GM19395 (cell line): ENCODE data around the gene CCDC86.

Source experiments
- ATAC-seq: cut with Tn5 transposase; IDR thresholded peaks from one replicate; pipeline ENCODE4 v1.9.1; 2021; ENCODE audit warnings: mild to moderate bottlenecking, moderate library complexity; ENCODE audit not compliant: unreplicated experiment

The CCDC86 gene

GRCh38 chr11:60830478-60831142 lies 11.3 kb upstream of the CCDC86 start:
- ATAC-seq = no peak

DNA sequence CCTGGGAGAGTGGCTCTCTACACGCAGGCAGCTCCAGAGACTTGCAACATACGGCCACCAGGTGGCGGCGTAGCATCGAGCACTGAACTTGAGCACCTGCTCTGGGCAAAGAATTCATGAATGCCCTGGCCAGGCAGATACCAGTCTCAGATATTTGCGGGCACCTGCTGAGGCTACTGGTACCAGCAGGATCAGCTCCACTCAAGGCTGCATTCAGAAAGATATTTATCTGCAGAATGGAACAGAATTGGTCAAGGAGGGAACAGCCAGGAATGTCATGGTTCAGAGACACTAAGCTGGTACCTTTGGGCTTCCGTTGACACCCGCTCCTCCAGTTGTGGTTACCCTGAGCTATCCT lies 10.8 kb upstream of the CCDC86 start:
- ATAC-seq = peak; percentile 75

- no peak for ATAC-seq
Observed at GRCh38 chr11:60831501-60832079, 10.3 kb upstream of the CCDC86 start.

DNA sequence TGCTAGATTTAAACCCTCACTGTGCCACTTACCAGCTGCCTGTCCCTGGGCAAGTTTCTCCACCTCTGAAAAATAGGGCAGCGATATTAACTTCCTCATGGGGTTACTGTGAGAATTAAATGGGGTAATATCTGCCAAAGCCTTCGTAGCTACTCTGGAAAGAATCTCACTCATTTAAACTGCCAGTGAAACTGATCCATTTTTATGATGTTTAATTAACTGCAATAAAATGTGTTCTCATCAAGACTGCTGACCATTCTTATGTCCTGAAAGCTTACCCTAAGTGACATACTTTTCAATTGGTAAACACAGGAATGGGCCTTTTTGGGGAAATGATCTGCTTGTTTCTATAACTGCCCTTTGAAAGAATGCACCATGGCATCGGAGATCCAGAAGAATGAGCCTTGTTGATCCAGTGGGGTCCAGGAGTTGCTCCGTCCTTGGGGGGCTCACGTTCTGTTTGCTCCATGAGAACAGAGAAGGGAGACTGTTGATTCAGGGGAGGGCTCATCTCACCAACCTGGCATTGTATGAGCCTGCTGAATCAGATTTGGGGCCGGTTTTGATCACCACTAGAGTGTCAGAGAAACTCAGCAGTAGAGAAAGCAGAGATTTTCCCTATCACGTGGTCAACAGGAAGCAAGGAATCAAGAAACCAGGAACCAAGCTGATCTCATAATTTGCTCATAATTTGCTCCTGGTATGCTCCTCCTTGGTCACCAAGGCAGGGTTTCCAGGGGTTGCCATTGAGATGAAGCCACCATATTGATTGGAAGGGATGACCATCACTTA lies 7.0 kb upstream of the CCDC86 start:
- ATAC-seq = no peak

- ATAC-seq = no peak
Observed at GRCh38 chr11:60835534-60835846, 6.4 kb upstream of the CCDC86 start.

DNA sequence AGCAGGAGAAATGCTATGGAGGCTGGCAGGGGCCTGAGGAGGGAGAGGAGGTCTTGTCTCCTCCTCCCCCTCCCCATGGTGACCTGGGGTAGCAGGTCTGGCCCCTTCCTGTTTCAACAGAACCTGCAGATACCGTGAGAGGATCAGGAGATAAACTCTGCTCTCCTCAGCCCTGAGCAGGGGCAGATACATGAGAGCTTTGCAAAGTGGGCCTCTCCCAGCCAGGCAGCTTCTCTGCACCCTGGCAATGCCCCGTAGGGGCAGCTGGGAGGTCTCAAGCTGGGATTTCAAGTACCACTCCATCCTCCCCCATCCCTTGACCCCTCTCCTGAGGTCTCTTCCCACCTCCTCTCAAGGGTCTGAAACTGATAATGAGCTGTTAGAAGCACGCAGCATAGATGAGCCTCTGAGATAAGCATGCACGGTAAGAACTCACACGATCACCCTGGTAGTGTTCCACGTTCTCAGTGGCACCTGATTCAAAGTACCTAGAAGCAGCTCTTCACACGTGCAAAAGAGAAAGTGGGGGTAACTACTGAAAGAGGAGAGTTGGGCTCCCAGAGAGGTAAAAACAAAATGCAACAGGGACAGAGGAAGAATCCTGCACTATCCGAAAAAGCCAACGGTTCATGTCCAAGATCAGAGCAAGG lies 4.9 kb upstream of the CCDC86 start:
- no peak for ATAC-seq

DNA sequence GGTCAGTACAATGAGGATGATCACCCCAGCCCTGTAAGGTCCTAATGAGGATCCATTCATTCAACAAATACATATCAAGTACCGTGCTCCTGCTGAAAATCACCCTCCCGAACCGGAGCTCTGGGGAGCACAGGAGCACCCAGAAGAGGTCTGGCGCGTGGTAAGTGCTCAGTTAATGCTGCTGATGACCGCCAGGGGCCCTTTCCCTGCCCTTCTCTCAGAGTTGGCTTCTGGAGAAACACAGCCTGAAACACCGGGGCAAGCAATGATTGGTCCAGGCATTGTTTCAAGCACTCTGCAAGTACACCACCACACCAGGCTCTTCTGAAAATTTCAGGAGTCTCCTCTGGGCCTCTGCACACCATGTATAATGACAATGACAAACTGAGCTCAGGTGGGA lies 3.8 kb upstream of the CCDC86 start:
- no peak for ATAC-seq

GRCh38 chr11:60840470-60841430 lies 1.2 kb upstream of the CCDC86 start:
- ATAC-seq = no peak

GRCh38 chr11:60842668-60843600 lies 1.0 kb downstream of the CCDC86 start:
- no peak for ATAC-seq

- no peak for ATAC-seq
Observed at GRCh38 chr11:60844045-60844869, 2.3 kb downstream of the CCDC86 start.

DNA sequence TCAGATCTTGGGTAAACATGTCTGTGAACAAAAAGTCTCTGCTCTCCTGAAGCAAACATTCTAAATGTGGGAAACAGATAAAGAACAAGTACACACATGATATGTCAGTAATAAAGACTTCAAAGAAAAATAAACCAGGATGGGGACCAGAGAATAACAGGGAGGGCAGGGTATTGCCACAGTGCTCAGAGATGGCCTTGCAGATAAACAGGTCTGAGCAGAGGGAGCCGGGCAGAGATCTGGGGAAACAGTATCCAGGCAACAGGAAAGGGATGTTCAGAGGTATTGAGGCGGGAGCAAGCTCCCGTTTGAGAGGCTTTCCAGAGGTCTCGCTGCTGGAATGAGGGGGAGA lies 2.9 kb downstream of the CCDC86 start:
- ATAC-seq = no peak

DNA sequence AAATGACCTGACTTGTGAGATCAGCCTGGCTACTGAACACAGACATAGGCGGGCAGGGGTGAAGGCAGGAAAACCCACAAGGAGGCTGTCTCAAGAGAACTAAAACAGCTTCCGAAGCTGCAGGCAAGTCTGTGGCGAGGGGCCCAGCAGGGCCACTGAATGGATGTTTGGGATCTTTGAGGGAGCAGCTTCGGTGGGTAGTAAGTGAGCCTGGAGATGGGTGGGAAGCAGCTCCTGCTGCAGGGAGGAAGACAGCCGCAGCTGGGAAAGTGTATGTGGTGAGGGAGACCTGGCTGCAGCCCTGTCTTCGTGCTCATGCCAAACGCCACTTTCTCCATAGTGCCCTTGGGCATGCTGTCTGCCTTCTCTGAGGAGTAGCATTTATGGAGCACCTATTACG lies 3.4 kb downstream of the CCDC86 start:
- ATAC-seq = no peak

DNA sequence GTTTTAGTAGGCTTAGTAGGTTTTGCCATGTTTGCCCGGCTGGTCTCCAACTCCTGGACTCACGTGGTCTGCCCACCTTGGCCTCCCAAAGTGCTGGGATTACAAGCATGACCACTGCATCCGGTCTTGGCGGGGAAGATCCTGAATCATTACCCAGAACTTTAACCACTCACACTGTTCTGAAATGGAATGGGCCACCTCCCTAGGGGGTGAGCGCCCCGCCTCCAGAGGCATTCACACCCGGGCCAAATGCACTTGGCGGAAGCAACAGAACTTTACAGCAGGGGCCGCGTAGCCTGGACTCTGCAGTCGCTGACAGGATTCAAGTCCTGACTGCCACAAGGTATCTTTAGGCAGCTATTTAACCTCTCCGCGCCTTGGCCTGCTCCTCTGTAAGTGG lies 5.4 kb downstream of the CCDC86 start:
- ATAC-seq = no peak

GRCh38 chr11:60847896-60848295 lies 6.0 kb downstream of the CCDC86 start:
- no peak for ATAC-seq

DNA sequence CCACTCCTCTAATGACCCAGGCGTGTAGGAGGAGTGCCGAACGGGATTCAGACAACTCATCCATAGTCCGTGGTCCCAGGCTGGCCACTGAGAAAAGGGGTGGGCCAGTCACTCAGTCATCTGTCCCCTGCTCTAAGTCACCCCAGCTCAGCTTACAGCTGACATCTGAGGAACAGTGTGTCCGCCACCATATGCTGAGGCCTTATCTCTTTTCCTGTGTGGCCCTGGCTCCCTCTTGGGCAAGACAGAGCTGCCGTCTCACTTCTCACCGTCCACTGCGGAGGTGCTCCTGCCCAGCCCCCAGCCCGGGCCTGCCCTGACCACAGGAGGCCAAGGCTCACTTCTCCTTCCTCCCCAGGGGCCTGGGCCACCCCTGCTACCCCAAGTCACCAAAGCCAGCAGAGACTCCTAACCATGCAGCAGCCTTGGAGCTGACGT lies 6.8 kb downstream of the CCDC86 start:
- no peak for ATAC-seq

DNA sequence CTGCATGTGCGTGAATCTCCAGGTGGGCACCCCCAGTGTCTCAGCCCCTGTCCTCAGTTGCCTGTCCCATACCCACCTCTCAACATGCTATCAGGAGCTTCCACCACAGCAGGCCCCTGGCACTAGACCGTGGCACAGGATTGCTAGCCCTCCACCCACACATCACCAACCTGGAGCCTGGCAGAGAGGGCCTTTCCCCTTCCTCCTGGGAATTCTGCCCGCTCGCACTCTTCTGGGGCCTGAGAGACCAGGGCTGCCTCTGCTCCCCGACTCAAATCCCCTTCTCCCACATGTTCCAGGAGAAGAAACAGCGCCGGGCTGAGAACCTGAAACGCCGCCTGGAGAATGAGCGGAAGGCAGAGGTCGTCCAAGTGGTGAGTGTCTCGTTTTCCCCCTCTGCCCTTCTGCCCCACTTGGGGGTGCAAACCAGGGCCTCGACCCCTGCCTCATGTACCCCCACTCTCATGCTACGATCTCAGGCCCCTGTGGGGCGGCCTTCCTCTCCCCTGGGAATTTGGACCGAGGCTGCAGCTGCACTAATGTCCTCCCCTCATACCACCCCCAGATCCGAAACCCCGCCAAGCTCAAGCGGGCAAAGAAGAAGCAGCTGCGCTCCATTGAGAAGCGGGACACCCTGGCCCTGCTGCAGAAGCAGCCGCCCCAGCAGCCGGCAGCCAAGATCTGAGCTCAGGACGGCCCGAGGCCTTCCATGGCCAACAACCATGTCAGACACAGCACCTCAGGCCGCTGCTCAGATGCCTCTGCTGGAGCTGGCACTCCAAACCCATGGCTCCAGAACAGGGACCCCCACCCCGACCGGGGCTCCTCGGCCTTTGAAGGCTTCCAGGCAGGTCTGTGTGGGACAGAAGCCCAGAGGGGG lies 8.0 kb downstream of the CCDC86 start:
- no peak for ATAC-seq

GRCh38 chr11:60851327-60852104 lies 9.6 kb downstream of the CCDC86 start:
- ATAC-seq = no peak
